PC-3 (cell line): ENCODE results near the gene CADM4. TPM values are rescaled to one million over a fixed set of nuclear protein-coding genes. Genes with fewer than 3 reads are reported as not detected.

Experiments
- ATAC-seq: fragments of 200-7000 bp; cut with Tn5 transposase; 2 replicates; pipeline ENCODE4 v1.9.1; 2020; ENCODE audit warnings: mild to moderate bottlenecking, moderate library complexity
- BruUV-seq: library from RNA; stranded (reverse); fragments of 400-500 nt; replicated peaks from 2 replicates; lab custom pipeline; 2021; lab: Mats Ljungman, UMichigan
- CTCF ChIA-PET: fragments of 300-600 bp; sonication (Branson Sonifier 250); formaldehyde crosslinking; loops from one replicate; lab custom pipeline; 2022; ENCODE audit warnings: antibody characterized with exemption; lab: Charles Lee
- POLR2A ChIA-PET: fragments of 300-600 bp; sonication (Branson Sonifier 250); formaldehyde crosslinking; loops from one replicate; lab custom pipeline; 2022; ENCODE audit warnings: antibody characterized with exemption; ENCODE audit not compliant: unreplicated experiment; lab: Charles Lee
- DNase-seq: peaks from one replicate; pipeline ENCODE4 v3.0.0-alpha.2; 2015
- H2AFZ ChIP-seq: fragments of 300-600 bp; sonication (generic); 2 replicates; pipeline ENCODE4 v1.6.0; 2016; ENCODE audit warnings: antibody characterized with exemption, low read length
- H3F3A ChIP-seq: fragments of 300-600 bp; sonication (generic); one replicate; pipeline ENCODE4 v1.6.0; 2017; ENCODE audit warnings: antibody characterized with exemption, low read length, control low read depth, mild to moderate bottlenecking; ENCODE audit not compliant: unreplicated experiment
- H3K27ac ChIP-seq: fragments of 300-600 bp; sonication (generic); 2 replicates; pipeline ENCODE4 v1.5.1; 2016; ENCODE audit warnings: mild to moderate bottlenecking, low read length
- H3K27me3 ChIP-seq: fragments of 300-600 bp; sonication (generic); 2 replicates; pipeline ENCODE4 v1.6.1; 2016; ENCODE audit warnings: low read length, mixed read lengths
- H3K36me3 ChIP-seq: fragments of 300-600 bp; sonication (generic); 2 replicates; pipeline ENCODE4 v1.6.1; 2016; ENCODE audit warnings: low read depth, mixed run types, low read length, mixed read lengths
- H3K4me1 ChIP-seq: fragments of 300-600 bp; sonication (generic); 2 replicates; pipeline ENCODE4 v1.5.1; 2016; ENCODE audit warnings: low read length; ENCODE audit not compliant: insufficient read depth
- H3K4me2 ChIP-seq: fragments of 300-600 bp; sonication (generic); 2 replicates; pipeline ENCODE4 v1.6.0; 2016; ENCODE audit warnings: low read length
- H3K4me3 ChIP-seq: fragments of 300-600 bp; sonication (generic); 2 replicates; pipeline ENCODE4 v1.5.1; 2016; ENCODE audit warnings: mild to moderate bottlenecking, low read length, mixed read lengths
- H3K79me2 ChIP-seq: fragments of 300-600 bp; sonication (generic); 2 replicates; pipeline ENCODE4 v1.6.1; 2017; ENCODE audit warnings: low read length, mixed read lengths
- H3K9ac ChIP-seq: fragments of 300-600 bp; sonication (generic); 2 replicates; pipeline ENCODE4 v1.6.0; 2016; ENCODE audit warnings: mild to moderate bottlenecking, low read length
- H3K9me2 ChIP-seq: fragments of 300-600 bp; sonication (generic); replicated peaks from 2 replicates; pipeline ENCODE4 v1.6.1; 2016; ENCODE audit warnings: mixed run types, low read length, mixed read lengths
- H3K9me3 ChIP-seq: fragments of 300-600 bp; sonication (generic); 2 replicates; pipeline ENCODE4 v1.6.1; 2016; ENCODE audit warnings: low read length, mixed read lengths
- H4K20me1 ChIP-seq: fragments of 300-600 bp; sonication (generic); 2 replicates; pipeline ENCODE4 v1.6.1; 2016; ENCODE audit warnings: low read length, mixed read lengths
- EZH2 ChIP-seq: fragments of 300-600 bp; sonication (generic); IDR thresholded peaks from one replicate; pipeline ENCODE4 v1.6.1; 2017; ENCODE audit warnings: antibody characterized with exemption, mild to moderate bottlenecking, low read length; ENCODE audit not compliant: unreplicated experiment
- EZH2phosphoT487 ChIP-seq: fragments of 300-600 bp; sonication (generic); IDR thresholded peaks from 2 replicates; pipeline ENCODE4 v1.6.1; 2018; ENCODE audit warnings: mild to moderate bottlenecking, antibody characterized with exemption, low read length, borderline replicate concordance
- intact Hi-C: fragments of 100-400 bp; cut with micrococcal nuclease; formaldehyde crosslinking; loops from 2 replicates; pipeline ENCODE4 v1.9.0; 2023
- total RNA-seq: library from RNA; depleted of rRNA; stranded (reverse); fragments of >200 nt; gene quantifications from 2 replicates; pipeline ENCODE4 v1.2.3, GENCODE V29; 2014
- TF ChIP-seq, protein P1 (sequence below): fragments of 300-600 bp; sonication (generic); conservative IDR thresholded peaks from 2 replicates; pipeline ENCODE4 v1.5.1; 2017; ENCODE audit warnings: antibody characterized with exemption, low read depth, mild to moderate bottlenecking, low read length

The CADM4 gene
- total RNA-seq, 1 experiment from 2014 or later, result 13.7 TPM

DNA sequence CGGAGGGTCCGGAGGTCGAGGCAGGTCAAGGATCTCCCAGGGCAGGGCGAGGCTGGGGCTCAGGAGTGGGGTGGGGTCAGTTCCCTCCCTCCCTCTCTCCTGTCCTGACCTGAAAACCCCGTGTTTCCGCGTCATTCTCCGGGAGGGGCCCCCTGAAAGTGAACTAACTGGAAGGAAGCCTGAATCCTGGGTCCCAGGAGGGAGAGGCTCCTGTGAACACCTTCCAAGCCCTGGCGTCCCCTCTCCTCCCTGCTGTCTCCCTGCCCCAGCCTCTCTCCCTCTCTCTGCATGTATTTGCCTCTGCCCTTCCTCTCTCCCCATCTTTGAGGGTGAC is 741 bp upstream of the CADM4 start:
- DNase-seq (no peak), ATAC-seq (no peak)
- H3K4me2 ChIP-seq, result peak overlapping the region; percentile 84
- intact Hi-C loops, result no loop called here
- no TSS peak for BruUV-seq
- H3K4me1 ChIP-seq, result no peaks in the 10 kb centered on the region; the same call in 1 of the 2 replicates
- peak overlapping the region; percentile 58 for H3K4me3 ChIP-seq
- H3F3A ChIP-seq, result no peaks in the 10 kb centered on the region
- H3K27ac ChIP-seq, result no peak overlapping the region
- no peaks in the 10 kb centered on the region for H3K9me3 ChIP-seq
- ChIA-PET CTCF (no interaction called here), POLR2A (no interaction called here)
- H2AFZ ChIP-seq, result peak overlapping the region; percentile 82; the same call in 1 of the 2 replicates
- H3K9me2 ChIP-seq, result no peaks in the 10 kb centered on the region
- no peaks in the 10 kb centered on the region for H4K20me1 ChIP-seq
- no peaks in the 10 kb centered on the region for H3K27me3 ChIP-seq
- H3K9ac ChIP-seq, result no peak overlapping the region
- TF ChIP-seq EZH2phosphoT487 (no peak), EZH2 (no peak)
- TF ChIP-seq, protein P1, sequence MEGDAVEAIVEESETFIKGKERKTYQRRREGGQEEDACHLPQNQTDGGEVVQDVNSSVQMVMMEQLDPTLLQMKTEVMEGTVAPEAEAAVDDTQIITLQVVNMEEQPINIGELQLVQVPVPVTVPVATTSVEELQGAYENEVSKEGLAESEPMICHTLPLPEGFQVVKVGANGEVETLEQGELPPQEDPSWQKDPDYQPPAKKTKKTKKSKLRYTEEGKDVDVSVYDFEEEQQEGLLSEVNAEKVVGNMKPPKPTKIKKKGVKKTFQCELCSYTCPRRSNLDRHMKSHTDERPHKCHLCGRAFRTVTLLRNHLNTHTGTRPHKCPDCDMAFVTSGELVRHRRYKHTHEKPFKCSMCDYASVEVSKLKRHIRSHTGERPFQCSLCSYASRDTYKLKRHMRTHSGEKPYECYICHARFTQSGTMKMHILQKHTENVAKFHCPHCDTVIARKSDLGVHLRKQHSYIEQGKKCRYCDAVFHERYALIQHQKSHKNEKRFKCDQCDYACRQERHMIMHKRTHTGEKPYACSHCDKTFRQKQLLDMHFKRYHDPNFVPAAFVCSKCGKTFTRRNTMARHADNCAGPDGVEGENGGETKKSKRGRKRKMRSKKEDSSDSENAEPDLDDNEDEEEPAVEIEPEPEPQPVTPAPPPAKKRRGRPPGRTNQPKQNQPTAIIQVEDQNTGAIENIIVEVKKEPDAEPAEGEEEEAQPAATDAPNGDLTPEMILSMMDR, result no peak
- H3K36me3 ChIP-seq, result no peaks in the 10 kb centered on the region
- H3K79me2 ChIP-seq, result no peaks in the 10 kb centered on the region

GRCh38 chr19:43638995-43639518 is 593 bp downstream of the CADM4 start:
- no peaks in the 10 kb centered on the region for H3K36me3 ChIP-seq
- POLR2A ChIA-PET, result no interaction called here
- H3K4me1 ChIP-seq, result no peaks in the 10 kb centered on the region; the same call in 1 of the 2 replicates
- no peaks in the 10 kb centered on the region for H3K79me2 ChIP-seq
- DNase-seq (no peak), ATAC-seq (no peak; the same call in 1 of the 2 replicates)
- no peak overlapping the region for H3K27ac ChIP-seq
- no peaks in the 10 kb centered on the region for H4K20me1 ChIP-seq
- BruUV-seq, result no TSS peak
- TF ChIP-seq EZH2phosphoT487 (no peak), EZH2 (no peak)
- TF ChIP-seq, protein P1, result no peak
- CTCF ChIA-PET, result no interaction called here
- intact Hi-C loops, result no loop called here
- no peaks in the 10 kb centered on the region for H3K27me3 ChIP-seq
- no peak overlapping the region for H3K9ac ChIP-seq
- no peaks in the 10 kb centered on the region for H3K9me3 ChIP-seq
- peak overlapping the region; percentile 61 for H3K4me3 ChIP-seq
- peak overlapping the region; percentile 72 for H3K4me2 ChIP-seq
- peak overlapping the region; percentile 50; the same call in 1 of the 2 replicates for H2AFZ ChIP-seq
- no peaks in the 10 kb centered on the region for H3K9me2 ChIP-seq
- H3F3A ChIP-seq, result no peaks in the 10 kb centered on the region

DNA sequence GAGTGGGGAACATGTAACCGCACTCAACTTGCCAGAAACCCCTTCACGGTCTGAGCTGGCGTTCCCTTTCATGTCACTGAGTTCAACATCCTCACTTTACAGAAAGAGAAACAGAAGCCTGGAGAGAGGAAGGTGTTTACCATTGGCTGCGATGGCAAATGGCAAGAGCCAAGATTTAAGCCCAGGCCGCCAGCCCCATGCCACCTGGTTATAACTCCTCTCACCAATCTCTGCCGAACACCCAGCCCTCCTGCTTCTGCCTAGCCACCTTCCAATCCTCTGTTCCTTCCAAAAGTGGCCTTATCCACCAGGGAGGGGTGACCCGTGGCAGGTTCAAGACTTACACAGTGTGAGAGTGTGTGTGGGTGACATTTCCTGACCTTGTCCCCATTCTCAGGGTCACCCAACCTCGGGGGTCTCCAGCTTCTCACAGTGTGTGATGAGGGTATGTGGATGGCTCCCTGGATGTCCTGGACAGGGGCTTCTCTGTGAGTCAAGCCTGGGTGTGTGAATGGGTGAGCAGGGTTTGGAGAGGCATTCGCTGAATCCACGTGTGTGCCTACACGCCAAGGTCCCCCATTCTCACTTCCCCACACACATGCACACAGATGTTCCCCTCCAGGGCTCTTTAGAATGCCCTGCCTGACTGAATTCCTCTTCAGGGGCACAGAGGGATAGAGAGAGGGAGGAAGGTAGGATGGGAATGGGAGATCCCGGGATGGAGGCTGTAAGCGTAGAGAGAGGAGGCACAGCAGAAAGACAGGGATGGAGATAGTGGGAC is 1.2 kb downstream of the CADM4 start:
- intact Hi-C loops, result no loop called here
- POLR2A ChIA-PET, result no interaction called here
- H3K4me1 ChIP-seq, result no peaks in the 10 kb centered on the region; the same call in 1 of the 2 replicates

More for the DNA sequence above, 1.2 kb downstream of the CADM4 start:
- ATAC-seq (no peak), DNase-seq (no peak)
- H3K27ac ChIP-seq, result no peak overlapping the region
- H3F3A ChIP-seq, result no peaks in the 10 kb centered on the region
- H3K36me3 ChIP-seq, result no peaks in the 10 kb centered on the region
- no peaks in the 10 kb centered on the region for H3K27me3 ChIP-seq
- no peak overlapping the region for H2AFZ ChIP-seq
- no peaks in the 10 kb centered on the region for H4K20me1 ChIP-seq
- H3K9ac ChIP-seq, result no peak overlapping the region
- BruUV-seq, result TSS peak; percentile 73
- no peaks in the 10 kb centered on the region for H3K79me2 ChIP-seq
- TF ChIP-seq, protein P1, result no peak
- no peak for TF ChIP-seq EZH2phosphoT487
- no peak for TF ChIP-seq EZH2
- no peaks in the 10 kb centered on the region for H3K9me2 ChIP-seq
- peak overlapping the region; percentile 72 for H3K4me2 ChIP-seq
- peak overlapping the region; percentile 61; the same call in 1 of the 2 replicates for H3K4me3 ChIP-seq
- CTCF ChIA-PET, result no interaction called here
- no peaks in the 10 kb centered on the region for H3K9me3 ChIP-seq
